Hematopoietic multipotent progenitor cell treated with erythropoietin and hydrocortisone succinate and interleukin-3 and kit ligand, for 4 days (in vitro differentiated cells): ENCODE data around the gene MMP3.

Experiments
- DNase-seq: peaks from one replicate; pipeline ENCODE4 v3.0.0-alpha.2; 2015

Gene MMP3

DNA sequence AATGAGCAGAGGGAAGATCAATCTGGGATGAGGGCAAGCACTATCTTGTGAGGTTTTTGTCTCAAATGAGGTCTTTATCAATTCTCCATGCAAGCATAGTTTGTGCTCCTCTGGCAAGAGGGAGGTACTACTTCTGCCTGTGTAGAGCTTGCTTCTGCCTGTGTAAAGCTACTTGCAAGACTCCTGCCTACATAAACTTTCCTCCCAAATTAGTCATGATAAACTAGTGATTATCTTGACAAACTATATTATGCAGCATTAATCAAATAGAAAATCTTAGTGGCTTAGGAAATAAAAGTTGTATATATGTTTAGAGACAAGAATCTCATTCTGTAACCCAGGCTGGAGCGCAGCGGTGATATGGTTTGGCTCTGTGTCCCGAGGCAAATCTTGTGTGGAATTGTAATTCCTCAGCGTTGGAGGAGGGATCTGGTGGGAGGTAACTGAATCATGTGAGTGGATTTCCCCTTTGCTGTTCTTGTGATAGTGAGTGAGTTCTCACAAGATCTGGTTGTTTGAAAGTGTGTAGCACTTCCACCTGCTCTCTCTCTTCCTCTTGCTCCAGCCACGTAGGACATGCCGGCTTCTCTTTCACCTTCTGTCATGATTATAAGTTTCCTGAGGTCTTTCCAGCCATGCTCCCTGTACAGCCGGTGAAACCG lies 54.9 kb downstream of the MMP3 start:
- DNase-seq = no peak
